Progenitor cell of endocrine pancreas (in vitro differentiated cells): ENCODE measurements around the gene PTAR1. TPM values are rescaled to one million over a fixed set of nuclear protein-coding genes. Genes with fewer than 3 reads are reported as not detected.

Experiments
- DNase-seq: peaks from one replicate; pipeline ENCODE4 v3.0.0; 2021; ENCODE audit warnings: low spot score; ENCODE audit not compliant: unreplicated experiment
- H3K27ac Mint-ChIP-seq: 2 replicates; pipeline ENCODE4 v1.8.0; 2021; ENCODE audit warnings: mild to moderate bottlenecking, moderate library complexity, mixed read lengths
- H3K27me3 Mint-ChIP-seq: 2 replicates; pipeline ENCODE4 v1.8.0; 2021; ENCODE audit warnings: mixed read lengths
- H3K36me3 Mint-ChIP-seq: 2 replicates; pipeline ENCODE4 v1.8.0; 2022; ENCODE audit warnings: mixed read lengths; ENCODE audit not compliant: insufficient read depth
- H3K4me1 Mint-ChIP-seq: 2 replicates; pipeline ENCODE4 v1.8.0; 2021; ENCODE audit warnings: low read depth, mixed read lengths
- H3K4me3 Mint-ChIP-seq: 2 replicates; pipeline ENCODE4 v1.8.0; 2021; ENCODE audit warnings: low read depth, mild to moderate bottlenecking, moderate library complexity, mixed read lengths
- H3K9me3 Mint-ChIP-seq: 2 replicates; pipeline ENCODE4 v1.8.0; 2021; ENCODE audit warnings: low read depth, mixed read lengths
- total RNA-seq: library from RNA; stranded (reverse); gene quantifications from 2 replicates; pipeline ENCODE4 v1.2.1, GENCODE V29; 2021
- TF ChIP-seq, protein P1 (sequence below): fragments of 200-600 bp; sonication (generic); IDR thresholded peaks from one replicate; pipeline ENCODE4 v1.5.0; 2021; ENCODE audit warnings: antibody characterized with exemption, mild to moderate bottlenecking; ENCODE audit not compliant: unreplicated experiment

PTAR1 gene
- total RNA-seq, 1 donor from 2014 or later: 59.3 TPM

DNA sequence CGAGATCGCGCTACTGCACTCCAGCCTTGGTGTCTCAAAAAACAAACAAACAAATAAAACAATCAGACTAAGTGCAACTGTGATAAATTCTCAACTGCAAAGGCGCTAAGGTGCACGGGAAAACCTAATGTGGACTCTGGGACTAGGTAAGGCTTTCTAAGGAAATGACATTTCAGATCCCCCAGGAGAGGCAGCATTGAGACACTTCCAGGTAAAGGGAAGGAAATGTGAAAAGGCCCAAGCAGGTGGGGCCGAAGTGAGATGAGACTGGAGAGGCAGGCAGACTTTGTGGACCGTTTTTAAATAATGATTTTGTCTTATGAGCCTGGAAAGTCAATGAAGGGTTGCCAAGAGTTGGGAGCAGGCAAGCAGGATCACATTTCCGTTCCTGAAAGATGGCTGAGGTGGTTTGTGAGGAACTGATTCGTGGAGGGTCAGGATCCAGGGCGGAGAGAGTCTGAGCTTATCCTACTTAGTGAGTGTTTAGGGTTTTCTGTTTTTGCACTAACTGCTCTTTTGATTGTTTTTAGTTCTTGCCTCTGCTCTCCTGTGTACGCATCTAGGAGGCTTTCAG lies 85.6 kb downstream of the PTAR1 start:
- Mint-ChIP-seq H3K27me3 (peaks cover 2% of the 10 kb centered on the region), H3K4me1 (peaks cover 7% of the 10 kb centered on the region), H3K4me3 (no peak overlapping the region), H3K9me3 (no peaks in the 10 kb centered on the region), H3K36me3 (no peaks in the 10 kb centered on the region), H3K27ac (no peak overlapping the region)
- no peak for DNase-seq
- TF ChIP-seq, protein P1, sequence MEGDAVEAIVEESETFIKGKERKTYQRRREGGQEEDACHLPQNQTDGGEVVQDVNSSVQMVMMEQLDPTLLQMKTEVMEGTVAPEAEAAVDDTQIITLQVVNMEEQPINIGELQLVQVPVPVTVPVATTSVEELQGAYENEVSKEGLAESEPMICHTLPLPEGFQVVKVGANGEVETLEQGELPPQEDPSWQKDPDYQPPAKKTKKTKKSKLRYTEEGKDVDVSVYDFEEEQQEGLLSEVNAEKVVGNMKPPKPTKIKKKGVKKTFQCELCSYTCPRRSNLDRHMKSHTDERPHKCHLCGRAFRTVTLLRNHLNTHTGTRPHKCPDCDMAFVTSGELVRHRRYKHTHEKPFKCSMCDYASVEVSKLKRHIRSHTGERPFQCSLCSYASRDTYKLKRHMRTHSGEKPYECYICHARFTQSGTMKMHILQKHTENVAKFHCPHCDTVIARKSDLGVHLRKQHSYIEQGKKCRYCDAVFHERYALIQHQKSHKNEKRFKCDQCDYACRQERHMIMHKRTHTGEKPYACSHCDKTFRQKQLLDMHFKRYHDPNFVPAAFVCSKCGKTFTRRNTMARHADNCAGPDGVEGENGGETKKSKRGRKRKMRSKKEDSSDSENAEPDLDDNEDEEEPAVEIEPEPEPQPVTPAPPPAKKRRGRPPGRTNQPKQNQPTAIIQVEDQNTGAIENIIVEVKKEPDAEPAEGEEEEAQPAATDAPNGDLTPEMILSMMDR: peak; percentile 32

DNA sequence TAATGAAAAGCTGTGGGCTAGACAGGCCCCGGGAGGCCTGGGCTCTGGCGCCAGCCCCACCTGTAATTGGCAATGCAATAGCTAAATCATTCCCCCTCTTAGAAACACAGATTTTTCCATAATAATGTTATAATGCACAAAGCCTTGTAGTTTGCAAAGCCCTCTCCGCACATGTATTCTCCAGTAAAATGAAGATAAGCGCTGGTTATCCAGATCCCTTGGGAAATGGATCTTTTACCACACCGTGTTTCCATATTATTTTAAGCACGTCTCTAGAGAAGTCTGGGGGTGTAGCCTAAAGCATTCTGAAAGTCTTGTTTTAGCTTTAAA lies 86.5 kb downstream of the PTAR1 start:
- TF ChIP-seq, protein P1: no peak
- no peaks in the 10 kb centered on the region for H3K36me3 Mint-ChIP-seq
- peaks cover 7% of the 10 kb centered on the region for H3K4me1 Mint-ChIP-seq
- H3K4me3 Mint-ChIP-seq: peak overlapping the region; percentile 76
- H3K27me3 Mint-ChIP-seq: peaks cover 2% of the 10 kb centered on the region
- no peaks in the 10 kb centered on the region for H3K9me3 Mint-ChIP-seq
- peak overlapping the region; percentile 50 for H3K27ac Mint-ChIP-seq
- DNase-seq: no peak

DNA sequence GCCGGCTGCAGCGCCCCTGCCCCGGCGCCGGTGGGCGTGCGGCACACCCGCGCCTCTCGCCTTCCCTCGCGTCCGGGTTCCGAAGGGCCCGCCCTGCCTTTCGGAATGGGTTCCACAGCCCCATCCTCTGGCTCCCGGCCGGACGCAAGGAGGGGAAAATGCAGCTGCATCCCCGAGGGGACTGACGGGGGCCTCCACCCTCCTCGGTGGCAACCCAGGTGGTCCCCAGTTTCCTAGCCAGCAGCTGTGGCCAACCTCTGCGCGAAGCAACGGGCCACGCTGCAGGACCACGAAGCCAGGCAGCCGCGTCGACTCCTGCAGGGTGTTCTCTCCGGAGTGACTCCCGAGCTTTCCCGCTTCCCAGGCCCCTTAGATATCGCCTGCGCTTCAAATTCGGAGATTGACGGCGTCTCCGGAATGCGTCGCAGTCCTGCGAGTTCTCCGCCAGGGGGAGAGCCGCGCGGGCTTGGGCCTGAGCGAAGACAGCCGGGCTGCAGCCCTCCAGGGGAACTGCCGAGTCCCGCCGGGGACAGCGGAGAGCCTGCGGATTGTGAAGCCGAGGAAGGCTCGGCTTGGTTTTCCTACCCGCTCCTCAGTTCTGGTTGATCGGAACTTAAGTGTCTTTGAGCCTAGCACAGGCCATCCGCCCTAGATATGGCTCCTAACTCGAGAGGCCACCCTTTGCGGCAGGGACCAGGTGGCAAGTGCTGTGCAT lies 87.1 kb downstream of the PTAR1 start:
- peak overlapping the region; percentile 76 for H3K4me3 Mint-ChIP-seq
- no peaks in the 10 kb centered on the region for H3K36me3 Mint-ChIP-seq
- TF ChIP-seq, protein P1: peak; percentile 90
- peaks cover 2% of the 10 kb centered on the region for H3K27me3 Mint-ChIP-seq
- peaks cover 7% of the 10 kb centered on the region for H3K4me1 Mint-ChIP-seq
- peak overlapping the region; percentile 50 for H3K27ac Mint-ChIP-seq
- no peaks in the 10 kb centered on the region for H3K9me3 Mint-ChIP-seq
- DNase-seq: peak; percentile 83

DNA sequence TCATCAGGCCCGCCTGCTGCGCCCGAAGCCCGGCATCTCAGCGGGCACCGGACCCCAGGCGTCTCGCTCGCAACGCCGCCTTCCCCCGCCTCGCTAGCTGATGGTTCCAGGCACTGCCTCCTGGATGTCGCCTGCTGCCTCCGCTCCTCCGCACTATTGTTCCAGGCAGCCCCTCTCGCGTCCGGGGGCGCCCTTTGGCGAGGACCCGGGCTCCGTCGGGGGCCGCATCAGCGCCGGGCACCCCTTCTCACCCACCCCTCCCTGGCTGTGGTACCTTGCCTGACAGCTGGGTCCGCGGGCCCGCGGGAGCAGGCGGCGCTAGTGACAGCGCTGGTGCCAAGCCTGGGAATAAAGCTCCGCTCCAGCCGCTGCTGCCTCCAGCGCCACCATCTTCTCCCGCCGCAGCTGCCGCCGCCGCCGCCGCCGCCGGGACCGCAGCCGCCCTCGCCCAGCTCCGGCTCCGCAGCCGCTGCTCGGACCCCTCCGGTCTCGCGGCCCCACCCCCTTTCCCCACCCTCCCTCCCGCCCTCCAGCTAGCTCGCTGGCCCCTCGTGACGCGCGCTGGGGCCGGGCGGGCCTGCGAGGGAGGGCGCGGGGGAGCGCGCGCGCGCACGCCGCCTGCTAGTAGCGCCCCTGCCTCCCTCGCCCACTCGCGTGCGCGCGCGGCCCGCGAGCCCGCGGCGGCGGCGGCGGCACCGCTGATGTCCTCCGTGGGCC lies 87.8 kb downstream of the PTAR1 start, which contains the start of gene APBA1:
Gene APBA1 (minus strand): TSS at position 493 of the 717 bp plus-strand sequence.
- Mint-ChIP-seq H3K27ac (peak within 1 kb of the TSS; percentile 50), H3K27me3 (peaks cover 2% of the 10 kb centered on the region), H3K4me1 (peaks cover 7% of the 10 kb centered on the region), H3K36me3 (no peaks in the 10 kb centered on the region), H3K4me3 (peak within 1 kb of the TSS; percentile 76), H3K9me3 (no peaks in the 10 kb centered on the region)
- TF ChIP-seq, protein P1: peak; percentile 16
- peak; percentile 27 for DNase-seq

DNA sequence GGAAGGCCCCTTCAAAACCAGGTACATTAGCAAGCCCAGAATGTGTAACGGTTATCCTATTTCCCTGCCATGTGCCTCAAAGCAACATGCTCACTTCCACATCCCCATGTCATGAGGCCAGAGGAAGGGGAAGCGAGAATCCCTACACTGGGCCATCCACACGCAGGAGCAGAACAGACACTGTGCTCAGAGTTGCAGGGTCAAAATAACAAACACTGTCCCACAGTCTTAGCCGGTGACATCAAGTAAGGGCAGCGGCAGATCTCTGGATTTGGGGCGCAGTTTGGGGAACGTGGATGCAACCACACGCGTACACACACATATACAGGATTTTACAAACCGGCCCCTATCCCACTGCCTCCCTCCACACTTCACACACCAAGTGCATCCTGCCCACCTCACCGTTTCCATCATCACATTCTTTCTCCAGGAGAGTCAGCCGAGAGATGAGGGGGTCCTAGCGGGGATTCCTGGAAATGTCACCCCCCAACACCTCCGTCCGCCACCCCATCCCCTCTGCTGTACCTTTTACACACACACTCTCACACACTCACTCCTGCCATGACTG lies 88.4 kb downstream of the PTAR1 start:
- Mint-ChIP-seq H3K27me3 (peaks cover 2% of the 10 kb centered on the region), H3K4me3 (peak overlapping the region; percentile 67), H3K9me3 (no peaks in the 10 kb centered on the region), H3K36me3 (no peaks in the 10 kb centered on the region), H3K4me1 (peaks cover 7% of the 10 kb centered on the region), H3K27ac (no peak overlapping the region)
- DNase-seq: no peak
- TF ChIP-seq, protein P1: no peak
